Mononuclear cell (primary cell): ENCODE measurements around the gene PRMT1. TPM values are rescaled to one million over a fixed set of nuclear protein-coding genes. Genes with fewer than 3 reads are reported as not detected.
"Not testable (repeated sequence)": the region's sequence is repeated elsewhere in the genome, so short reads cannot be mapped to it uniquely, and the experiment has no call there.

Experiments used
- H3K27me3 ChIP-seq: 2 replicates; pipeline ENCODE4 v1.6.0; 2011; ENCODE audit warnings: low read length, control low read depth; ENCODE audit not compliant: insufficient read depth
- H3K4me1 ChIP-seq: 2 replicates; pipeline ENCODE4 v1.5.1; 2011; ENCODE audit warnings: mild to moderate bottlenecking, low read length, control low read depth; ENCODE audit not compliant: insufficient read depth
- H3K4me3 ChIP-seq: 2 replicates; pipeline ENCODE4 v1.5.1; 2011; ENCODE audit warnings: mild to moderate bottlenecking, low read length, moderate library complexity
- H3K9me3 ChIP-seq: 2 replicates; pipeline ENCODE4 v1.5.1; 2011; ENCODE audit warnings: low read depth, mild to moderate bottlenecking, control low read depth, low read length
- total RNA-seq: library from RNA; depleted of rRNA; stranded (reverse); fragments of >200 nt; gene quantifications from one replicate; pipeline ENCODE4 v1.2.3, GENCODE V29; 2012

The PRMT1 gene
- total RNA-seq = 51.1 TPM

GRCh38 chr19:49677231-49677900 lies at the start of gene PRMT1:
PRMT1 (plus strand) TSS chr19:49677271; CDS start chr19:49677281, 10 bp downstream.
- Histone ChIP-seq H3K4me3 (peak within 1 kb of the TSS; percentile 91), H3K9me3 (no peaks in the 10 kb centered on the region), H3K4me1 (peaks cover 43% of the 10 kb centered on the region), H3K27me3 (no peaks in the 10 kb centered on the region)

- Histone ChIP-seq H3K9me3 (no peaks in the 10 kb centered on the region), H3K4me3 (no peak overlapping the region), H3K27me3 (no peaks in the 10 kb centered on the region), H3K4me1 (no peaks in the 10 kb centered on the region)
These were observed 47.4 kb upstream of the PRMT1 start for GRCh38 chr19:49629659-49630058.

DNA sequence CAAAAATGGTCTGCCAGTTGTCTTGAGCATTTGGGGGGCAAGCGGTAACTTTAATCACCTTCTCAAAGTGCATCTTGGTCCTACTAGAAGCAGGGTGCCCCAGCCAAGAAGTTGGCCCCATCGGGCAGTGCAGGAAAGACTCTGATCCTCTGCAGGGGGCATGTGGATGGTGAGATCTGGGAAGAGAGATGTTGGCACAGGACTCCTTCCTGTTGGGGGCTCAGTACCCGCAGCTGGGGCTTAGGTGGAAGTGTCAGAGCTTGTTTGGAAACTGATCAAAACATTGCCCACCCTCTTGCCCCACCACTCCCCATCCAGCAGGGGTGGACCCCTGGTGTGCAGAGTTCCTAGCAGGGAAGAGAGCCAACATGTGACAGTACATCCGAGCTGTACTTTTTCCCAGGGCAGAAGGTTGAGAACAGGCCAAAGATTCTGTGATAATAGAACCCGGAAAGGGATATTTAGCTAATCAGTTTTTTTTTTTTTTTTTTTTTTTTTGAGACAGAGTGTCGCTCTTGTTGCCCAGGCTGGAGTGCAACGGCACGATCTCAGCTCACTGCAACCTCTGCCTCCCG lies 46.0 kb upstream of the PRMT1 start:
- H3K27me3 ChIP-seq = no peaks in the 10 kb centered on the region
- H3K4me1 ChIP-seq = no peaks in the 10 kb centered on the region
- H3K9me3 ChIP-seq = no peaks in the 10 kb centered on the region
- H3K4me3 ChIP-seq = no peak overlapping the region

GRCh38 chr19:49631610-49632192 lies 45.4 kb upstream of the PRMT1 start:
- no peaks in the 10 kb centered on the region for H3K4me1 ChIP-seq
- H3K9me3 ChIP-seq = no peaks in the 10 kb centered on the region
- no peak overlapping the region for H3K4me3 ChIP-seq
- H3K27me3 ChIP-seq = no peaks in the 10 kb centered on the region

GRCh38 chr19:49632576-49632975 lies 44.5 kb upstream of the PRMT1 start:
- H3K4me3 ChIP-seq = no peak overlapping the region
- H3K9me3 ChIP-seq = no peaks in the 10 kb centered on the region
- H3K4me1 ChIP-seq = no peaks in the 10 kb centered on the region
- H3K27me3 ChIP-seq = no peaks in the 10 kb centered on the region

GRCh38 chr19:49633273-49633672 lies 43.8 kb upstream of the PRMT1 start:
- not testable (repeated sequence) for H3K4me1 ChIP-seq, H3K9me3 ChIP-seq, H3K4me3 ChIP-seq, H3K27me3 ChIP-seq

DNA sequence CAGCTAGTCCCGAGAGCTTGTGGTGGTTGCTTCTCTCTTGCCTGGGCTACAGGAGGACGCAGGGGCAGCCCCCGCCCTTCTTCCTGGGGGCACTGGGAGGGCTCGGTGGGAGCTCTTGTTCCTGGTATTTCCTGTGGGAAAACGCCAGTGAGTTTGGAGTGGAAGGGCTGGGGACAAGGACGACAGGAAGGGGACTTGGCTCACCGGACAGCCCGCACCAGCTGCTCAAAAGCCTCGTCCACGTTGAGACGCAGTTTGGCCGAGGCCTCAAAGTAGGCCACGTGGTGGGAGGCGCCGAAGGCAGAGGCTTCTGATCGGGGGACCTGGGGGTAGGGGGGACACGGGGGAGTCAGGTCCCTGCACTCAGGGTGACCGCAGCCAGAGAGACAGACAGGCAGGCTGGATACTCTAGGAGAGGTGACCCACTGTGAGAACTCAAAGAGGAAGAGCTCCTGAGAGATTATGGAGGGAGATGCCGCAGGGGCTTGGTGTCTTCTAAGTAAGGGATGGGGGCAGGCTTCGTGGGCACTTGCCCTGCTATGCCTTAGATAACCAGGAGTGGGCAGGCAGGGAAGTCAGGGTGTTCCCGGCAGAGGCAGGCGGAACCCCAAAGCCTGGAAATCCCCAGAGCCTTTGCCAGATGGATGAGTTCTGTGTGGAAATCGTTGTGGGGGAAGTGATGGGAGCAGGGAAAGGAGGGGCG lies 41.4 kb upstream of the PRMT1 start:
- Histone ChIP-seq H3K27me3 (no peaks in the 10 kb centered on the region), H3K4me1 (peaks cover 23% of the 10 kb centered on the region), H3K4me3 (no peak overlapping the region), H3K9me3 (no peaks in the 10 kb centered on the region)

DNA sequence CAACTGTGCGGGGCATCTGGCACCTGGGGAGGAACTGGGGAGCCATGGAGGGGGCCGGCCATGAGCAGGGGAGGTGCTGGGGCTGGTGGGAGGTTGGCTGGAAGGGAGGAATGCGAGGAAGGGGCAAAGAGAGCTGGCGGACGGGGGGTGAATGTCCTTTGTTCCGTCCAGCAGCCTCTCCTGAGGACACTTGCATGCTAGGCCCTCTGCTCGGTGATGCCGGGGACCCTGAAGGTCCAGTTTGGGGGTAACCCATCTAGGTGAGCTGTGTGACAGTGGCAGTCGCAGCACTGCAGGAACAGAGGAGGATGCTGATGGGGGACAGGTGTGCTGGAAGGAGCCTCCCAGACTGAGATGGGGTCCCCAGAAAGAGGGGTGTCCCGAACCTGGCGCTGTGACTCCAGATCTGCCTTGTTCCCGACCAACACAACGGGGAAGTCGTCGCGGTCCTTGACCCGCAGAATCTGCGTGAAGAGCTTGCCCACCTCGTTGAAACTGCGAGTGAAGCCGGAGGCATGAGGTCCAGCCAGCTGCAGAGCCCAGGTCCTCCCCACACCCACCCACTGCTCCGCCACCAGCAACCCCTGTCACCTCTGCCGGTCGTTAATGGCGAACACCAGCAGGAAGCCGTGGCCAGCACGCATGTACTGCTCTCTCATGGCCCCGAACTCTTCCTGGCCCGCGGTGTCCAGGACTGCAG lies 40.7 kb upstream of the PRMT1 start:
- H3K4me3 ChIP-seq = no peak overlapping the region
- peaks cover 30% of the 10 kb centered on the region for H3K4me1 ChIP-seq
- H3K27me3 ChIP-seq = no peaks in the 10 kb centered on the region
- H3K9me3 ChIP-seq = no peaks in the 10 kb centered on the region

- H3K27me3 ChIP-seq = no peaks in the 10 kb centered on the region
- H3K4me1 ChIP-seq = peaks cover 40% of the 10 kb centered on the region
- H3K4me3 ChIP-seq = no peak overlapping the region
- no peaks in the 10 kb centered on the region for H3K9me3 ChIP-seq
These were observed 39.0 kb upstream of the PRMT1 start for GRCh38 chr19:49637821-49638738.

DNA sequence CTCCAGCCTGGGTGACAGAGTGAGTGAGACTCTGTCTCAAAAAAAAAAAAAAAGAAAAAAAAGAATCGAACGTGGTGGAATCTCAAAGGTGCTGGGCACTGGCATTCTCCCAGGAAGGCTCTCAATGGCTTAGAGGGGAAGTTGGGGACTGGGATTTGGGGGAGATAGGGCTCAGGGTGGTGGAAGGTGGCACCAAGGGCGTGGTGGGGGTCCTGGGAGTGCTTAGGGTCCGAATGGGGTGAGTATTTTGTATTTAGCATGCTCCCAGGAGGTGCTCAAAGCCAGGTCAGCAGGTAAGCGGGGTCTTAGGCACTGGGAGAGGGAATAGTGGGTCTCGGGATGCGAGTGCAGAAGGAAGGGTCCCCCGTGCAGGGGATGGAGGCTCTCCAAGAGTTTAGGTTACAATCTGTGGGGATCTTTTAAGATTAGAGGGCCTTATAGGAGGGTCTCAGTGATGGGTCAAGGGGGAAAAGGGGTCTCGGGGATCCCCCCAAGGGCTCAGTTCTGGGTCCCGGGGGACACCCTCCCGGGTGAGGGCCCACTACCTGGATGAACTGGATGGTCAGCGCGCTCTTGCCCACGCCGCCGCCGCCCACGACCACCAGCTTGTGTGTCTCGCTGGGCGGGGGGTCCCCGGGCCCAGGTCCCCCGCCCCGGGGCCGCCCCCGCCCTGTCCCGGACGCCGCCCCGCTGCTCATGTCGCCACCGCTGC lies 37.5 kb upstream of the PRMT1 start:
- Histone ChIP-seq H3K4me1 (peaks cover 53% of the 10 kb centered on the region), H3K9me3 (no peaks in the 10 kb centered on the region), H3K27me3 (no peaks in the 10 kb centered on the region), H3K4me3 (peak overlapping the region; percentile 44)

DNA sequence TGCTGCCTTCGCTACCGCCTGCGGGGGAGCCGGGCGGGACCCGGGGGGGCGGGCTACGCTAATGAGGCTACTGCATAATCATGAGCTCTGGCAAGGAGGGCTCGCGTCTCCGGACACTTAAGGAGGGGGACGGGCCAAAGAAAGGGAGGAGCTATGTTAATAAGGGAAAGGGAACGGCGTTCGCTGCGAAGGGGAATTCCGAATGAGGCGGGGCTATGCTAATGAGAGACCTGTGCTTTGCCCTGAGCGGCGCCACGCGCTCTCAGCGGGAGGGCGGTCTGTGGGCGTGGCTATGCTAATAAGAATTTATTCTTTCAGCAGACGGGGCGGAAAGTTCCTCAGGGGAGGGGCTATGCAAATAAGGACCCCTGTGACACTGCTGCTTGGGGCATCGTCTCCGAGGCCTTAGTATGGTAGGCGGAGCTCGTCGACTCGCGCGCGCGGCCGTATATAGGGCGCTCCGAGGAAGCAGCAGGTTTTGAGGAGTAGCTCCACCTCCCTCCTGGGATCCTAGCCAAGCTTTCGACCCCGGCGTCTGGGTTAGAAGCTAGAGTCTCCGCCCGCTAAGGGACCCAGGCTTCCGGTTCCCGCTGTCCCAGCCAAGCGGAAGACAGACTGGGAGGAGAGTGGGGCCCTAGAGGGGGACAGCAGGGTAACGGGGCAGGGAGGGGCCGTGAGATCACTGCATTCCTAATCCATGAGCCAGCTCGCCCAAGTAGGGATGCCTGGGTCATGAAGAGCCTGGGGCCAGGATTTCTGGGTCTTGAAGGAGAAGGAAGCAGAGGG lies 36.8 kb upstream of the PRMT1 start, which contains the start of gene RRAS:
Gene RRAS, minus strand, starts transcription at position 31 of the 786 bp plus-strand sequence. CDS start 45 bp downstream, outside the sequence.
- no peaks in the 10 kb centered on the region for H3K27me3 ChIP-seq
- H3K4me3 ChIP-seq = peak within 1 kb of the TSS; percentile 44
- H3K4me1 ChIP-seq = peaks cover 53% of the 10 kb centered on the region
- no peaks in the 10 kb centered on the region for H3K9me3 ChIP-seq

GRCh38 chr19:49641688-49642491 lies 35.2 kb upstream of the PRMT1 start, which contains the start of gene SCAF1:
SCAF1 (plus strand) TSS chr19:49642209; CDS start chr19:49645027, 2,818 bp downstream.
- no peaks in the 10 kb centered on the region for H3K9me3 ChIP-seq
- H3K4me1 ChIP-seq = peaks cover 53% of the 10 kb centered on the region
- no peaks in the 10 kb centered on the region for H3K27me3 ChIP-seq
- peak within 1 kb of the TSS; percentile 90 for H3K4me3 ChIP-seq
